GM10266 (cell line): Measurements from ENCODE around the gene OGFOD2.

Source experiments
- DNase-seq: peaks from one replicate; pipeline ENCODE4 v3.0.0; 2012; ENCODE audit errors: extremely low spot score
- TF ChIP-seq, protein P1 (sequence below): IDR thresholded peaks from 2 replicates; pipeline ENCODE4 v1.5.1; 2012; ENCODE audit warnings: mild to moderate bottlenecking, low read depth; ENCODE audit not compliant: control insufficient read depth, insufficient read depth; ENCODE audit errors: missing control alignments

Gene OGFOD2

GRCh38 chr12:122951979-122952892, 22.8 kb upstream of the OGFOD2 start:
- peak; percentile 92 for DNase-seq
- TF ChIP-seq, protein P1, sequence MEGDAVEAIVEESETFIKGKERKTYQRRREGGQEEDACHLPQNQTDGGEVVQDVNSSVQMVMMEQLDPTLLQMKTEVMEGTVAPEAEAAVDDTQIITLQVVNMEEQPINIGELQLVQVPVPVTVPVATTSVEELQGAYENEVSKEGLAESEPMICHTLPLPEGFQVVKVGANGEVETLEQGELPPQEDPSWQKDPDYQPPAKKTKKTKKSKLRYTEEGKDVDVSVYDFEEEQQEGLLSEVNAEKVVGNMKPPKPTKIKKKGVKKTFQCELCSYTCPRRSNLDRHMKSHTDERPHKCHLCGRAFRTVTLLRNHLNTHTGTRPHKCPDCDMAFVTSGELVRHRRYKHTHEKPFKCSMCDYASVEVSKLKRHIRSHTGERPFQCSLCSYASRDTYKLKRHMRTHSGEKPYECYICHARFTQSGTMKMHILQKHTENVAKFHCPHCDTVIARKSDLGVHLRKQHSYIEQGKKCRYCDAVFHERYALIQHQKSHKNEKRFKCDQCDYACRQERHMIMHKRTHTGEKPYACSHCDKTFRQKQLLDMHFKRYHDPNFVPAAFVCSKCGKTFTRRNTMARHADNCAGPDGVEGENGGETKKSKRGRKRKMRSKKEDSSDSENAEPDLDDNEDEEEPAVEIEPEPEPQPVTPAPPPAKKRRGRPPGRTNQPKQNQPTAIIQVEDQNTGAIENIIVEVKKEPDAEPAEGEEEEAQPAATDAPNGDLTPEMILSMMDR = peak; percentile 92

DNA sequence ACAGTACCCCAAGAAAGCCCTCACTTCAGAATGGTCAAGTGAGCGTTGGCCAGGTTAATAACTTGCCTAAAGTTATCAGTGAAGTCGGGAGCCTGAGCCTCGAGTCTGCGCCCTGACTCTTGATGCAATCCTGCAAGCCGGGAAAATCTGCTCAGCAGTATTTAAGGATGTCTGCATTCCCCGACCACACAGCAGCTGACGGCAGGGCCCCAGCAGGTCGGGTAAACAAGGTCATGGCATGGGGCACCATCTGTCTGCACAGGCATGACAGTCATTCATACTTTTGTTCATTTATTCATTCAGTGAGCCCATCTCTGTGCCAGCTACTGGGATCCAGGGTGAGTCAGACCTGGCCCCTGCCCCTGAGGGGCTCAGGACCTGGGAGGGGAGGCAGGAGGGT, 19.9 kb upstream of the OGFOD2 start:
- TF ChIP-seq, protein P1 = no peak
- no peak for DNase-seq

- DNase-seq = no peak
- TF ChIP-seq, protein P1 = no peak
Measured at GRCh38 chr12:122956035-122956434, 19.0 kb upstream of the OGFOD2 start.

- TF ChIP-seq, protein P1 = no peak
- no peak for DNase-seq
Measured at GRCh38 chr12:122958198-122958888, 16.7 kb upstream of the OGFOD2 start.

DNA sequence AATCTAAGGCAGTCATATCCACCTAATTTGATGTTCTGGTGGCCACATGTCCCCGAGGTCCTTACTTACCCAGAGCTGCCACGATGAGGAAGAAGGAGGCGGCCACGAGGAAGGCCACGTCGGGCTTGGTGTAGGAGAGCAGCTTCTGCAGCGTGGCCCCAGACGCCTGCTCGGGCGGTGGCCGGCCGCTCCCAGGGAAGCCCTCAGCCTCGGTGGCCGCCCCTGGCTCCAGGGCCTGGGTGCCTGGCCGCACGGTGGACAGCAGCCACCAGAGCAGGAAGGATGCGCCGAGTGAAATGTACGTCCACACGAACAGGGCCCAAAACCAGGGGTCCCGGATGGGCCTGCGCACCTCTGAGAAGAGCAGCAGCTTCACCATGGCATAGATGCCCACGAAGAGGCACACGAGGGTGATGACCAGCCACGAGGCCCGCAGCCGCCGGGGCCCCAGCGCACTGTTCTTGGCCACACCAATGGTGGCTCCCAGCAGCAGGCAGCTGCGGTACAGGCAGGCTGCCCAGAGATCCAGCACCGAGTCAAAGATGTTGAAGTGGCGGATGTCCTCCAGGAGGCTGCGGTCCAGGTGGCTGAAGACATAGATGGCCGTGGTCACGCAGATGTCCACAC, 15.4 kb upstream of the OGFOD2 start:
- TF ChIP-seq, protein P1 = no peak
- no peak for DNase-seq

- TF ChIP-seq, protein P1 = no peak
- no peak for DNase-seq
Measured at GRCh38 chr12:122960193-122960569, 14.9 kb upstream of the OGFOD2 start.
